ENCODE results near the gene CACNA2D1.

Gene CACNA2D1

DNA sequence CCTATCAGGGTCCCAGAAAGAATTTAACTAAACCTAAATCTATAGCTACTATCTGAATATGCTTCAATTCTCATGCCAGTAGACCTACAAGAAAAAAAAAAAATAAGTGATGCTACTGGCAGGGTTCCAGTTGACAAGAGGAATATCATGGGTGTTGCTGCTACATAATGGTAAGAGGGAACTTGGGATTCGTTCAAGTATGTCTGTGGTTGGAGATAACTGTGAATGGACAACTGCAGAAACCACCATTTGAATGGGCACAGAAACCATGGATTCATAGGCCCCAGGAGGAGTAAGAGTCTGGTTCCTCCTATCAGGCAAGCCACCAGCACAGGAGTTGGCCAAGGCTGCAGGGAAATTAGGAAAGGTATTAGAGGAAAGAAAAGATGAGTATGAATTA, 386.1 kb downstream of the CACNA2D1 start:
- no peak overlapping the region for H3K4me3 ChIP-seq (replicated peaks in 1 of 2; ENCODE audit: low read depth in 2 of 2, low read length in 2 of 2)
- peak in 1 of 2 donors; percentile 71 for DNase-seq (ENCODE audit: low read depth in 2 of 2)
- TF ChIP-seq CTCF (IDR thresholded peaks at IDR 0.05; ENCODE audit: low read depth, low read length), result no peak

- no peak overlapping the region for H3K4me3 ChIP-seq (replicated peaks in 1 of 2; ENCODE audit: low read depth in 2 of 2, low read length in 2 of 2)
- peak; percentile 62 to 71 for DNase-seq (ENCODE audit: low read depth in 2 of 2)
- TF ChIP-seq CTCF (IDR thresholded peaks at IDR 0.05; ENCODE audit: low read depth, low read length), result no peak
Observed at GRCh38 chr7:82056282-82056681, 387.3 kb downstream of the CACNA2D1 start.

DNA sequence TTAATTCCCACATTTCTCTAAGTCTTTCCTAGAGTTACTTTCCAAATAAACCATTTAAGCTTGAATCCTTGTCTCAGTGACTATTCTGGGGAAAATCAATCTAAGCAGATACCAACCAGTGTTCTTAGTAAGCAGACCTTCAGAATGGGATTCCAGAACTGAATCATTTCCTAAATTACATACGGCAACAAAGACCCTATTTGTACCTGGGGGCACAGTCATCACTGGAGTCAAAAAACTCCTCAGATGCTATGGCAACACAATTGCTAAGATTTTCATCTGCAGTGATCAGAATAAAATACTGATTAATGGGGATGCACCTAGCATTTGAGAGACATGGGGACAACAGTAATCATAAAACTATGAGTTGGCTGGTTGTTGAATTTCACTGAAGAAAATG, 389.0 kb downstream of the CACNA2D1 start:
- no peak for DNase-seq (ENCODE audit: low read depth in 2 of 2)
- TF ChIP-seq CTCF (IDR thresholded peaks at IDR 0.05; ENCODE audit: low read depth, low read length), result no peak

GRCh38 chr7:82053453-82054032, 390.0 kb downstream of the CACNA2D1 start:
- TF ChIP-seq CTCF (IDR thresholded peaks at IDR 0.05; ENCODE audit: low read depth, low read length), result no peak
- no peak overlapping the region for H3K4me3 ChIP-seq (replicated peaks in 1 of 2; ENCODE audit: low read depth in 2 of 2, low read length in 2 of 2)
- no peak for DNase-seq (ENCODE audit: low read depth in 2 of 2)

More for the DNA sequence above, 389.0 kb downstream of the CACNA2D1 start:
- no peak overlapping the region for H3K4me3 ChIP-seq (replicated peaks in 1 of 2; ENCODE audit: low read depth in 2 of 2, low read length in 2 of 2)

DNA sequence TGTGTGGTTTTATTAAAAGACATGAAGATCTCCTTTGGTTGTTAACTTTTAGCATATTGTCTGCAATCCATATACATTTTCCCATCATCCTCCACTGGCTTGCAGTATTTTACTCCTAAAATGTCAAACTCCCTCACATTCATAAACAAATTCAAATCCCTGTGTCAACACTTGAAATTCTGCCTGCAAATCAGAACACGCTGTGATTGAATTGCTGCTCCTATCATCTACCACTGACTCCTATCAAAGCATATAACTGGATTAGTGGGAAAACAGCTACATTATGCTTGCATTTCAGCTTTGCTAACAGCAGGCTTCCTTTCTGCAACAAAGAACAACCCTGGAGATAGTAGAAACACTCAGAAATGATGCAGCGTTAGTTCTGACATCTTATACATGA, 392.0 kb downstream of the CACNA2D1 start:
- H3K4me3 ChIP-seq (replicated peaks in 1 of 2; ENCODE audit: low read depth in 2 of 2, low read length in 2 of 2), result no peak overlapping the region
- DNase-seq (ENCODE audit: low read depth in 2 of 2), result peak in 1 of 2 donors; percentile 24
- TF ChIP-seq CTCF (IDR thresholded peaks at IDR 0.05; ENCODE audit: low read depth, low read length), result no peak

DNA sequence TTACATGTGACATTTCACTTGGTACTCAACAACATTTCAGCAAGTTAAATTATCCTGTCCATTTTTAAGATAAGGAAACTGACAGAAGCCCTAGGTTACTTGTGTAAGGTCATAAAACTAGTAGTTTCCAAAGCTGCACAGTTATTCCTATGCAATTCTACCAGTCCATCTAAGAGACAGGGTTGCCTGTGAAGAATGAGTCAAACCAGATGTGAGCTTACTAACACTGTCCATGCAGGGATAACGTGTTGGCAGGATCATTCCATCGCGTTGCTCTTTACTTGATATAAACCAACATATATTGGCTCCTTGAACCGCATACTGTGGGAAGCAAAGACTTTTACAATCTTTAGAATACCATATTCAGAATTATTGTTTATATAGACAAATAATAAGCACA, 392.8 kb downstream of the CACNA2D1 start:
- peak; percentile 71 to 76 for DNase-seq (ENCODE audit: low read depth in 2 of 2)
- TF ChIP-seq CTCF (IDR thresholded peaks at IDR 0.05; ENCODE audit: low read depth, low read length), result no peak
- no peak overlapping the region for H3K4me3 ChIP-seq (replicated peaks in 1 of 2; ENCODE audit: low read depth in 2 of 2, low read length in 2 of 2)
